Effector CD4-positive, alpha-beta T cell (primary cell): ENCODE data around the gene RMND5B.
"Not testable (repeated sequence)": the region's sequence is repeated elsewhere in the genome, so short reads cannot be mapped to it uniquely, and the experiment has no call there.

Source experiments
- DNase-seq: peaks from one replicate; pipeline ENCODE4 v3.0.0-alpha.2; 2020

Gene RMND5B

GRCh38 chr5:178177569-178177968 lies 46.8 kb downstream of the RMND5B start:
- no peak for DNase-seq

DNA sequence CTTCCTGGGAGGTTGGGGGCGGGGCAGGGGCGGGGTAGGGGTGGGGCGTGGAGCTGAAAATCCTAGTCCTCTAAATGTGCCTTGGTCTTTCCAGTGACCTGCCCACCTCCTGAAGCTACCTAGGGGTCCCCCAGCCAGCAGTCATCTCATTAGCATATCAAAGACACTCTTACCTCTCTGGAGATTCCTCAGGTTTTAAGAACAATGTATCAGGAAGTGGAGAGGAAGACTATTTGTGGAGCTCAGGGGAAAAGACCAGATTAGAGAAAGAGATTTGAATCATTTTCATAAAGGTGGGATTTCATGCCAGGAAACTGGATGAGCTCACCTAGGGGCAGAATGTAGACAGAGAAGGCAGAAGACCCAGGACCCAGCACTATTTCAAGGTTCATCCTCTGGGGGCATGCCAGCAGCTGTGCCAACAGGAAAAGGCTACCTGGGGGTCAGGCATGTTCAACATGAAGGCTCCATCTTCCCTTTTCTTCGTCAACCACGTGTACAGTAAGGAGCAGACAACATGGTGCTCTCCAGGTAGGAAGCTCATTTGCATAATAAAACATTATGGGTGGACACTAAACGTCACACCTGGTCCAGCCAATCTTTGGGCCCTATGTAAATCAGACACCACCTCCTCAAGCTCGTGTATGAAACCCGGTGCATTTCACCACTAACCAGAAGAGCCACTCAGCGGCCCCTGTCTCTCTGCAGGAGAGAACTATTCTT lies 49.5 kb downstream of the RMND5B start:
- DNase-seq, result no peak

DNA sequence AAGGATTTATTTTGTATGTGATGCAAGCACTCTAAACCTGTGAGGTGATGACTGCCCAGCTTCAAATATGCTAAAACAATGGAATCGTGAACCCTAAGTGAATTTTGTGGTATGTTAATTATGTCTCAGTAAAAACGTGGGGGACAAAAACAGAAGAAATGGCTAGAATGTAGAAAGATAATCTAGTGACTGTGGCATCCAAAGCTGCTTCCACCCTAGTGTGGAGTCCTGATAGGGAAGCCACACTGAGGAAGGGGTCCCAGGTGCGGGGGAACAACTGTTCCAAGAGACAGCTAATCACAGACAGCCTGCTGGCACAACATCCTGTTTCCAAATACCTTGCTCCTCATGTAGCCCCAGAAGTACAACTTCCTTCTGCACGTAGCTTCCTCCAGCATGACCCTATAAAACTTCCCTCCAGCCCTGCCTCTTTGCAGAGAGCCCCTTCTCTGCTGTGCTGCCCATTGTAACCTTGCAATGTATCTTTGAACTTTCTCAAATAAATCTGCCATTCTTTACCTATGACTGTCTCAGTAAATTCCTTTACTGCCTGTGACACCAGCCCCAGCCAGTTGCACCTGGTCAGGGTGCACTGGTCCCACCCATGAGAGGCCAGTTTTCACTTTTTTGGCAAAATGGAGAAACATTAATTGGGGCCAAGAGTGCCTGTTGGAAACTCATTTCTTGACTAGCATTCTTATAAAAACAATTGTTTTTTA lies 51.5 kb downstream of the RMND5B start:
- no peak for DNase-seq

GRCh38 chr5:178186427-178186826 lies 55.6 kb downstream of the RMND5B start:
- no peak for DNase-seq

GRCh38 chr5:178187014-178187413 lies 56.2 kb downstream of the RMND5B start, which contains the start of gene GMCL2:
Gene GMCL2 (minus strand): TSS chr5:178187371. CDS start chr5:178187299, 72 bp downstream.
- no peak for DNase-seq

DNA sequence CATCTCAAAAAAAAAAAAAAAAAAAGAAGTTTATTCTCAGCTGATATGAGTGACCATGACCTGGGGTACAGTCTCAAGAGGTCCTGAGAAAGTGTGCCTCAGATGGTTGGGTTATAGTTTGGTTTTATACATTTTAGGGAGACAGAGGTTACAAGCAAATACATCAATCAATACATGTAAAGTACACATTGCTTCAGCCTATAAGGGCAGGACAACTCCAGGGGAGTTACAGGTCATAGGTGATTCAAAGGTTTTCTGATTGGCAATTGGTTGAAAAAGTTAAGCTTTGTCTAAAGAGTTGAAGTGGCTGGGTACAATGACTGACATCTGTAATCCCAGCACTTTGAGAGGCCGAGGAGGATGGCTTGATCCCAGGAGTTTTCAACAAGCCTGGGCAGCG lies 58.6 kb downstream of the RMND5B start:
- DNase-seq, result no peak

DNA sequence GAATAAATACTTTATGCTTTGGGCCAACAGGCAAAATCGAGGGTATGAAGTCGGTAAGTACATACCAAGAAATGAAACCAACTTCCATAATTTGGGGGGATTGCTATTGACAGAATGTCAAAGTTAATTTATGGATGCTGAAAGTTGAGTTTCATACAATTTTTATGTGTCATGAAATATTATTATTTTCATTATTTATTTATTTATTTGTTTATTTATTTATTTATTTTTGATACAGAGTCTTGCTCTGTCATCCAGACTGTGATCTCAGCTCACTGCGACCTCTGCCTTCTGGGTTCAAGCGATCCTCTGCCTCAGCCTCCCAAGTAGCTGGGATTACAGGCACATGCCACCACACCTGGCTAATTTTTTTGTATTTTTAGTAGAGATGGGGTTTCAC lies 60.8 kb downstream of the RMND5B start:
- DNase-seq, result no peak

DNA sequence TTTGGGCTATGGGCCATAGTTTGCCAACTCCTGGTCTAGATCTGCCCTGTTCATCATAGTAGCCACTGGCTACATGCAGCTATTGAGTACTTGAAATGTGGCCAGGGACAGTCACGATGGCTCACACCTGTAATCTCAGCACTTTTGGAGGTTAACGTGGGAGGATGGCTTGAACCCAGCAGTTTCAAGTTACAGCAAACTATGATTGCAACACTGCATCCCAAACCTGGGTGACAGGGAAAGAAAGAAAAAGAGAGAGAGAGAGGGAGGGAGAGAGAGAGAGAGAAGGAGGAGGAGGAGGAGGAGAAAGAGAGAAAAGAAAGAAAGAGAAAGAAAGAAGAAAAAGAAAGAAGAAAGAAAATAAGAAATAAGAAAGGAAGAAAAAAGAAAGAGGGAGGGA lies 61.4 kb downstream of the RMND5B start:
- no peak for DNase-seq

DNA sequence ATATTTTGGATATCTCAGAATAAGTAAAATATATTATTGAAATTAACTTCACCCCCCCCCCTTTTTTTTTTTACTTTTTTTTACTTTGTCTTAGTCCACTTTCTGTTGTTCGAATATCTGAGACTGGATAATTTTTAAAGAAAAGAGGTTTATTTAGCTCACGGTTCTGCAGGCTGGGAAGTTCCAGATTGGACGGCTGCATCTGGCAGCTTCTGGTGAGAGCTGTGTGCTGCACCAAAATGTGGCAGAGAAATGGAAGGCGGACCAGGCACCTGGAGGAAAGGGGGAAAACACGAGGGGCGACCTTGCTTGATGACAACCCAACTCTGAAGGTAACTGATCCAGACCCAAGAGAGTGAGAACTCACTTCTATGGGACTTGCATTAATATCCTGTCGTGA lies 62.0 kb downstream of the RMND5B start:
- no peak for DNase-seq

DNA sequence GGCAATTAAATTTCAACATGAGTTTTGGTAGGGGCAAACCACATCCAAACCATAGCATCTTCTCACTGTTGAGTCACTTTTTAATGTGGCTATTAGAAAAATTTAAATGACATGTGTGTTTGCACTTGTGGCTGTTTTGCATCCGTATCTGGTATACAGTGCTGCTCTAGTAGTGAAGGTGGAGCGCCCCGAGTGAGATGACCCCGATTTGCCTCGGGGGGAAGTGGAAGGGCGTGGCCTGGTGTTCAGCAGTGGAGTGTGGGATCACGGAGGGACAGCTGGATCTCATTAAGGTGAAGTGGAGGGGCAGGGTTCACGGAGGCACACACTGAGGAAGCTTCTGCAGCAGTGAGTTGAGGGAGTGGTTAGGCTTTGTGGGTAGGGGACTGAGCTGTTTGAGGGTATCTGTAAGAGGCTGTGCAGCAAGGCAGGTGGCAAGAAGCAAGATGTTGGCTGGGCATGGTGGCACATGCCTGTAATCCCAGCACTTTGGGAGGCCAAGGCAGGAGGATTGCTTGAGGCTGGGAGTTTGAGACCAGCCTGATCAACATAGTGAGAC lies 62.5 kb downstream of the RMND5B start:
- DNase-seq, result no peak

DNA sequence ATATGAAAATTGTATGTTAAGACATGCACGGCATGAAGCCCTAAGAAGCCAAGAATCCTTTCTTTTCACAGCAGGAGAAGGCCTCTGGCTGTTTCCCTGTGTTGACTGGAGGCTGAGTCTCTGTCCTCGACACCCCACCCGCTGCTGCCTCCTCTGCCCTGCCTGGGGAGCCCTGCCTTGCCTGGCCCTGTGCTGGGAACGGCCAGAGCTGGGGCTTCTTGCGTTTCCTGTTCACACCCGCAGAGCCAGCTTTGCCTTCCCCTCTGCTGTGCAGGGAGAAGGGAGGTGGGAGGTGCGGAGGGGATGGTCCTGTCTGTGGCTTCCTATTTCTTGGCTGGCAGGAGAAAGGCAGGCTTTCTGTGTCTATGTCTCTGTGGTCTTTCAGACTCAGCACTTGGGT lies 63.2 kb downstream of the RMND5B start:
- no peak for DNase-seq

- no peak for DNase-seq
These were observed 65.5 kb downstream of the RMND5B start for GRCh38 chr5:178196281-178196812.

GRCh38 chr5:178196986-178197385 lies 66.2 kb downstream of the RMND5B start:
- DNase-seq, result no peak

DNA sequence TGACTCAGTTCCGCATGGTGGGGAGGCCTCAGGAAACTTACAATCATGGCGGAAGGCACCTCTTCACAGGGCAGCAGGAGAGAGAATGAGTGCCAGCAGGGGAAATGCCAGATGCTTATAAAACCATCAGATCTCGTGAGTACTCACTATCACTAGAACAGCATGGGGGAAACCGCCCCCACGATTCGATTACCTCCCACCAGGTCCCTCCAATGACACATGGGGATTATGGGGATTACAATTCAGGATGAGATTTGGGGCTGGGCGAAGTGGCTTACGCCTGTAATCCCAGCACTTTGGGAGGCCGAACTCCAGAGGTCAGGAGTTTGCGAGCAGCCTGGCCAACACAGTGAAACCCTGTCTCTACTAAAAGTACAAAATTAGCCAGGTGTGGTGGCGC lies 67.3 kb downstream of the RMND5B start:
- not testable (repeated sequence) for DNase-seq

- no peak for DNase-seq
These were observed 67.9 kb downstream of the RMND5B start for GRCh38 chr5:178198706-178199105.

- DNase-seq, result no peak
These were observed 69.0 kb downstream of the RMND5B start for GRCh38 chr5:178199581-178200434.
